K562 (cell line): ENCODE measurements around the gene PDCD6IP. TPM values are rescaled to one million over a fixed set of nuclear protein-coding genes. Genes with fewer than 3 reads are reported as not detected.

Experiments
- ATAC-seq: fragments of 200-7000 bp; cut with Tn5 transposase; 3 replicates; pipeline ENCODE4 v1.9.1; 2020; ENCODE audit warnings: moderate library complexity
- BruUV-seq: library from RNA; stranded (reverse); fragments of 400-500 nt; replicated peaks from 2 replicates; lab custom pipeline; 2021; lab: Mats Ljungman, UMichigan
- CTCF ChIA-PET: fragments of 300-600 bp; formaldehyde crosslinking; extraction: SDS; loops from one replicate; lab custom pipeline; 2021; ENCODE audit warnings: low intra/inter-chr PET ratio; lab: Yijun Ruan, JAX
- POLR2A ChIA-PET: fragments of 300-600, 350-650 bp; sonication (Branson Sonifier 250); formaldehyde crosslinking; extraction: SDS; loops from one replicate; lab custom pipeline; 2021; ENCODE audit warnings: antibody characterized with exemption, inconsistent platforms; lab: Yijun Ruan, JAX
- DNase-seq, 4 experiments: peaks; one replicate each; pipeline versions ENCODE4 v3.0.0 to v3.0.0-alpha.2; 2011 to 2018; ENCODE audit warnings: low spot score in 3 of 4, mixed read lengths in 3 of 4; ENCODE audit errors: extremely low read depth in 1 of 4
- FAIRE-seq: peaks from 2 replicates; lab custom pipeline; 2011; peaks lifted over from hg19 to GRCh38; lab: Jason Lieb, UNC
- H2AFZ ChIP-seq: 2 replicates; pipeline ENCODE4 v1.6.0; 2011; ENCODE audit warnings: low read depth, low read length, control low read depth, inconsistent platforms
- H3K27ac ChIP-seq: fragments of 200-600 bp; 3 replicates; pipeline ENCODE4 v1.8.0; 2011; ENCODE audit warnings: low read depth, mild to moderate bottlenecking, control low read depth, inconsistent platforms, low read length, moderate library complexity, mixed read lengths; ENCODE audit errors: extremely low read depth
- H3K27me3 ChIP-seq, 2 experiments: fragments of 300-600 bp in 1 of 2; 2 replicates in 1 of 2; 3 replicates in 1 of 2; pipeline versions ENCODE4 v1.6.0 to v1.8.0; 2011; ENCODE audit warnings: inconsistent platforms in 2 of 2, low read length in 2 of 2, mild to moderate bottlenecking in 1 of 2, mixed read lengths in 1 of 2, moderate library complexity in 1 of 2; ENCODE audit not compliant: control insufficient read depth in 2 of 2, insufficient read depth in 2 of 2
- H3K36me3 ChIP-seq: fragments of 300-600 bp; 3 replicates; pipeline ENCODE4 v1.8.0; 2011; ENCODE audit warnings: mild to moderate bottlenecking, low read length, inconsistent platforms; ENCODE audit not compliant: control insufficient read depth, insufficient read depth
- H3K4me1 ChIP-seq, 2 experiments: fragments of 200-600 bp in 1 of 2; replicated peaks in 1 of 2; 2 replicates in 1 of 2; 3 replicates in 1 of 2; pipeline versions ENCODE4 v1.5.1 to v1.8.0; 2011; ENCODE audit warnings: inconsistent platforms in 2 of 2, low read length in 2 of 2, mild to moderate bottlenecking in 1 of 2, mixed read lengths in 1 of 2, moderate library complexity in 1 of 2; ENCODE audit not compliant: control insufficient read depth in 2 of 2, insufficient read depth in 2 of 2
- H3K4me2 ChIP-seq: 2 replicates; pipeline ENCODE4 v1.6.1; 2011; ENCODE audit warnings: low read length, control low read depth, inconsistent platforms, mixed read lengths; ENCODE audit not compliant: insufficient read depth
- H3K4me3 ChIP-seq: fragments of 200-600 bp; sonication (generic), shearing (Covaris generic); 2 replicates; pipeline ENCODE4 v1.5.1; 2016; ENCODE audit warnings: control low read depth, inconsistent platforms
- H3K79me2 ChIP-seq: fragments of 200-600 bp; 3 replicates; pipeline ENCODE4 v1.8.0; 2011; ENCODE audit warnings: low read length, inconsistent platforms; ENCODE audit not compliant: control insufficient read depth, insufficient read depth
- H3K9ac ChIP-seq, 2 experiments: 2 replicates each; pipeline versions ENCODE4 v1.6.0 to v1.6.1; 2011; ENCODE audit warnings: low read depth in 2 of 2, low read length in 2 of 2, control low read depth in 1 of 2, inconsistent platforms in 1 of 2, mild to moderate bottlenecking in 1 of 2, mixed read lengths in 1 of 2; ENCODE audit not compliant: insufficient read depth in 1 of 2
- H3K9me1 ChIP-seq: one replicate; pipeline ENCODE4 v1.6.0; 2011; ENCODE audit warnings: inconsistent platforms, mild to moderate bottlenecking, low read length, moderate library complexity; ENCODE audit not compliant: control insufficient read depth, insufficient read depth
- H3K9me3 ChIP-seq: replicated peaks from 2 replicates; pipeline ENCODE4 v1.5.1; 2011; ENCODE audit warnings: low read depth, low read length, inconsistent platforms; ENCODE audit not compliant: control insufficient read depth, insufficient read depth
- H4K20me1 ChIP-seq: replicated peaks from 2 replicates; pipeline ENCODE4 v1.6.1; 2011; ENCODE audit warnings: low read length, inconsistent platforms, mixed read lengths; ENCODE audit not compliant: control insufficient read depth, insufficient read depth
- AFF4 ChIP-seq: sonication (generic); formaldehyde crosslinking; IDR thresholded peaks from 2 replicates; pipeline ENCODE4 v1.8.0; 2023; ENCODE audit warnings: mild to moderate bottlenecking, missing genetic modification reagents
- BHLHE40 ChIP-seq: IDR thresholded peaks from 2 replicates; pipeline ENCODE4 v1.6.1; 2011; ENCODE audit warnings: low read length, improper control_type of control experiment
- BRD9 ChIP-seq: fragments of 450-650 bp; IDR thresholded peaks from 2 replicates; pipeline ENCODE4 v1.6.1; 2018; ENCODE audit warnings: low read depth; ENCODE audit not compliant: partially characterized antibody
- CHAMP1 ChIP-seq: fragments of 450-650 bp; IDR thresholded peaks from 2 replicates; pipeline ENCODE4 v1.6.1; 2016; ENCODE audit warnings: mild to moderate bottlenecking
- ELK3 ChIP-seq: fragments of 450-650 bp; formaldehyde crosslinking; IDR thresholded peaks from 2 replicates; pipeline ENCODE4 v1.4.0; 2020; ENCODE audit warnings: mild to moderate bottlenecking
- GABPB2 ChIP-seq: fragments of 250-450 bp; sonication (Bioruptor Pico); conservative IDR thresholded peaks from 2 replicates; pipeline ENCODE4 v1.5.1; 2021; ENCODE audit warnings: mild to moderate bottlenecking
- GTF2A2 ChIP-seq: IDR thresholded peaks from 2 replicates; pipeline ENCODE4 v1.6.1; 2016; ENCODE audit warnings: mild to moderate bottlenecking, missing genetic modification characterization, missing compliant biosample characterization
- KAT2B ChIP-seq: IDR thresholded peaks from one replicate; pipeline ENCODE4 v1.6.1; 2012; ENCODE audit warnings: low read depth, mild to moderate bottlenecking, control low read depth, inconsistent platforms, low read length, moderate library complexity
- NR1H2 ChIP-seq: sonication (generic); formaldehyde crosslinking; IDR thresholded peaks from 2 replicates; pipeline ENCODE4 v1.4.0; 2020; ENCODE audit warnings: mild to moderate bottlenecking, missing genetic modification reagents
- RB1 ChIP-seq: fragments of 450-650 bp; IDR thresholded peaks from 2 replicates; pipeline ENCODE4 v1.6.1; 2017; ENCODE audit warnings: low read depth, mild to moderate bottlenecking
- ZNF121 ChIP-seq: sonication (generic); formaldehyde crosslinking; conservative IDR thresholded peaks from 2 replicates; pipeline ENCODE4 v1.8.0; 2022; ENCODE audit warnings: missing genetic modification reagents
- ZSCAN29 ChIP-seq: fragments of 450-650 bp; IDR thresholded peaks from 2 replicates; pipeline ENCODE4 v1.6.1; 2017
- ZZZ3 ChIP-seq: fragments of 450-650 bp; IDR thresholded peaks from 2 replicates; pipeline ENCODE4 v1.6.1; 2016; ENCODE audit warnings: antibody characterized with exemption, mild to moderate bottlenecking, moderate library complexity
- WGBS: fragments of 100-300 bp; shearing (Covaris generic); methylation state at CpG from one replicate; pipeline ENCODE4 v1.1.6; 2016; ENCODE audit warnings: low coverage, mixed read lengths; ENCODE audit not compliant: insufficient coverage; ENCODE audit errors: missing lambda C conversion rate; 5-methylcytosine and 5-hydroxymethylcytosine counted together
- in situ Hi-C: fragments of 300-500 bp; cut with MboI; formaldehyde crosslinking; loops from 4 replicates; pipeline ENCODE4 v1.15.0; 2018; ENCODE audit warnings: inconsistent platforms, mixed read lengths
- intact Hi-C: fragments of 100-400 bp; cut with micrococcal nuclease; formaldehyde crosslinking; loops from 2 replicates; pipeline ENCODE4 v1.14.2; 2022
- polyA plus RNA-seq, 8 experiments: library from polyadenylated mRNA; depleted of rRNA in 4 of 8; stranded (reverse) in 5 of 8; unstranded in 3 of 8; fragments of >200 nt; fragmentation: Nextera tagmentation in 2 of 8; fragmentation: Illumina TruSeq in 1 of 8; extraction: Ambion mirVana in 2 of 8; extraction: Trizol in 1 of 8; gene quantifications; 2 replicates each; pipeline versions ENCODE4 v1.2.1 to v1.2.3, GENCODE V29; 2011 to 2014; ENCODE audit warnings: inconsistent platforms in 1 of 8, missing spikeins in 1 of 8
- total RNA-seq, 7 experiments: library from RNA; depleted of rRNA in 6 of 7; stranded (reverse); fragments of >200 nt in 6 of 7; fragmentation: Illumina TruSeq in 2 of 7; extraction: Trizol in 2 of 7; gene quantifications; 2 replicates each; pipeline versions ENCODE4 v1.2.1 to v1.2.3, GENCODE V29; 2011 to 2021; ENCODE audit warnings: low replicate concordance in 1 of 7
- TF ChIP-seq, protein P1 (sequence below): sonication (generic); formaldehyde crosslinking; IDR thresholded peaks from 2 replicates; pipeline ENCODE4 v1.8.0; 2022; ENCODE audit warnings: mild to moderate bottlenecking, missing genetic modification reagents

Gene PDCD6IP
- total and polyA plus RNA-seq, 9 of the 15 experiments (the other 6 are each of a cell fraction or from before 2014, with no cell fraction given), result 40.2 to 302 (median 122) TPM

- 25% methylated on average over 4 of the region's 4 CpGs for WGBS
- peak overlapping the region; percentile 64 for H3K4me2 ChIP-seq
- POLR2A ChIA-PET, result interaction anchor here (1.3 to 3.5 kb wide), 5 partner anchors 9 to 23 kb away, joined by 3 to 13 read pairs (median 5); no protein-coding TSS in a partner anchor
- no peaks in the 10 kb centered on the region for H3K27me3 ChIP-seq
- in situ Hi-C loops, result no loop called here
- H3K27ac ChIP-seq, result peak overlapping the region; percentile 81
- peaks cover 3% of the 10 kb centered on the region for H3K9me1 ChIP-seq
- peak; percentile 67 for FAIRE-seq
- no peak overlapping the region for H3K4me3 ChIP-seq
- CTCF ChIA-PET, result no interaction called here
- no TSS peak for BruUV-seq
- DNase-seq, result peak in 2 of 4 experiments; percentile 58 to 77
- H3K9ac ChIP-seq, result peak overlapping the region in 1 of 2 experiments; percentile 56; a peak in 2 of 4 replicates
- H3K9me3 ChIP-seq, result peaks cover 3% of the 10 kb centered on the region; the same call in 1 of the 2 replicates
- H3K4me1 ChIP-seq, result peaks cover 29 to 59% of the 10 kb centered on the region in 2 experiments
- intact Hi-C loops, result loop anchor here (1.0 kb wide), 1 partner anchor 10 kb away; no protein-coding TSS in a partner anchor
- no peaks in the 10 kb centered on the region for H4K20me1 ChIP-seq
- no peaks in the 10 kb centered on the region for H3K36me3 ChIP-seq
- peak overlapping the region; percentile 92 for H2AFZ ChIP-seq
- H3K79me2 ChIP-seq, result no peaks in the 10 kb centered on the region
- peak; percentile 14 for ATAC-seq
- TF ChIP-seq ELK3 (CRISPR knock-in tag), result no peak
- no peak for TF ChIP-seq GABPB2 (CRISPR knock-in tag)
- TF ChIP-seq CHAMP1, result 0 out of 2 replicates have a peak, but pooled peaks have one; percentile 39
- TF ChIP-seq RB1, result no peak
- TF ChIP-seq NR1H2, result no peak
- no peak for TF ChIP-seq ZZZ3
- TF ChIP-seq BRD9, result peak; percentile 41
- TF ChIP-seq ZSCAN29, result no peak
- TF ChIP-seq, protein P1, sequence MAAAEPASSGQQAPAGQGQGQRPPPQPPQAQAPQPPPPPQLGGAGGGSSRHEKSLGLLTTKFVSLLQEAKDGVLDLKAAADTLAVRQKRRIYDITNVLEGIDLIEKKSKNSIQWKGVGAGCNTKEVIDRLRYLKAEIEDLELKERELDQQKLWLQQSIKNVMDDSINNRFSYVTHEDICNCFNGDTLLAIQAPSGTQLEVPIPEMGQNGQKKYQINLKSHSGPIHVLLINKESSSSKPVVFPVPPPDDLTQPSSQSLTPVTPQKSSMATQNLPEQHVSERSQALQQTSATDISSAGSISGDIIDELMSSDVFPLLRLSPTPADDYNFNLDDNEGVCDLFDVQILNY (CRISPR knock-in tag), result no peak
- no peak; the same call in 1 of the 2 replicates for TF ChIP-seq ZNF121 (CRISPR knock-in tag)
- TF ChIP-seq BHLHE40, result no peak
- TF ChIP-seq GTF2A2 (tag), result no peak
- no peak for TF ChIP-seq AFF4 (CRISPR knock-in tag)
- TF ChIP-seq KAT2B, result no peak
These were observed 113.3 kb downstream of the PDCD6IP start for GRCh38 chr3:33911525-33912322.
